ENCODE data around the gene CRYL1.

The CRYL1 gene

GRCh38 chr13:20398459-20398858, 127.2 kb downstream of the CRYL1 start:
- no peak for DNase-seq (ENCODE audit: low spot score)
- Histone ChIP-seq H3K9me3 (ENCODE audit: severe bottlenecking) (no peaks in the 10 kb centered on the region), H3K36me3 (ENCODE audit: low read depth) (no peaks in the 10 kb centered on the region), H3K4me1 (ENCODE audit: insufficient read depth, poor library complexity, severe bottlenecking) (peaks cover 23% of the 10 kb centered on the region), H3K27me3 (ENCODE audit: insufficient read depth, poor library complexity, severe bottlenecking) (no peaks in the 10 kb centered on the region), H3K27ac (ENCODE audit: poor library complexity, severe bottlenecking) (no peak overlapping the region), H3K4me3 (ENCODE audit: severe bottlenecking) (no peak overlapping the region)
- no peak for TF ChIP-seq CTCF (IDR thresholded peaks at IDR 0.05; ENCODE audit: poor library complexity, severe bottlenecking)
- no peak for ATAC-seq (ENCODE audit: low read depth)

- H3K9me3 ChIP-seq (ENCODE audit: severe bottlenecking) = no peaks in the 10 kb centered on the region
- no peak overlapping the region for H3K27ac ChIP-seq (ENCODE audit: poor library complexity, severe bottlenecking)
- no peaks in the 10 kb centered on the region for H3K27me3 ChIP-seq (ENCODE audit: insufficient read depth, poor library complexity, severe bottlenecking)
- no peak for TF ChIP-seq CTCF (IDR thresholded peaks at IDR 0.05; ENCODE audit: poor library complexity, severe bottlenecking)
- no peaks in the 10 kb centered on the region for H3K36me3 ChIP-seq (ENCODE audit: low read depth)
- no peak overlapping the region for H3K4me3 ChIP-seq (ENCODE audit: severe bottlenecking)
- ATAC-seq (ENCODE audit: low read depth) (no peak), DNase-seq (ENCODE audit: low spot score) (no peak)
- H3K4me1 ChIP-seq (ENCODE audit: insufficient read depth, poor library complexity, severe bottlenecking) = peaks cover 23% of the 10 kb centered on the region
Observed at GRCh38 chr13:20397896-20398295, 127.8 kb downstream of the CRYL1 start.

DNA sequence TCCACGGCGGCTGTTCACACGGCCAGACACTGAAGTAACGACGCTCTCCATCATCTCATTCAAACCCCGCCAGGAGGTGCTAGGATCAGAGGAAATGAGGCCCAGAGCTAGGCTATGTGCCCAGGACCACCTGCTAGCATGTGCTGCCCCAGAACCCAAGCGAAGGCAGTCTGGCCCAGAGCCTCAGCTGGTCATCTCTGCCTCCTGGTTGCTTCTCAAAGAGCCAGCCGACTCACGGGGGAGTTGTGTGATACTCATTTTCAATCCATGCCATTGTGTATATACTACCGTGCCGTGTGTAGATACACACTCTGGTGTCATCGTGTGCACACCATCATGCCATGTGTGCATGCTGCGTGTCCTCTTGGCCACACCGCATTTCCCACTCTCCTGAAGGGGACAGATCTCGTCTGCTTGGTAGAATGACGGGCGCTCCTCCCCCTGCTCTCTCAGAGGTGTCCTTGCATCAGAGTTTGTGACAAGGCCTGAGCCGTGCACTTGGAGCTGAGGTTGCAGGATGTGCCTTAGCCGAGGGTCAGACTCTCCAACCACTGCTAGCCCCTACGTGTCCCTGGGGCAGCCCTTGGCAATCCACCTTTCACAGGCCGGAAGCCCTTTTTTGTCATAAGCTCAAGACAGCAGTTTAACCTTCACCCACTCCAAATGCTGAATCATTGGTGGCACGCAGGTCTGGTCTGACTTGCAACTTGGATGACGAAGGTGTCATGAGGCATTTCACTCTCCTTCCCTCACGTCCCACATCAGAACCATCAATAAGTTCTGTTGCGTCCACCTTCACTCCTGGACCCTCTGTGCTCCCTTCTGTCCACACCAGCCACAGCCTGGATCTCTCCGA, 130.4 kb downstream of the CRYL1 start:
- Histone ChIP-seq H3K27ac (ENCODE audit: poor library complexity, severe bottlenecking) (no peak overlapping the region), H3K4me3 (ENCODE audit: severe bottlenecking) (no peak overlapping the region), H3K4me1 (ENCODE audit: insufficient read depth, poor library complexity, severe bottlenecking) (no peaks in the 10 kb centered on the region), H3K9me3 (ENCODE audit: severe bottlenecking) (no peaks in the 10 kb centered on the region), H3K36me3 (ENCODE audit: low read depth) (no peaks in the 10 kb centered on the region), H3K27me3 (ENCODE audit: insufficient read depth, poor library complexity, severe bottlenecking) (no peaks in the 10 kb centered on the region)
- TF ChIP-seq CTCF (IDR thresholded peaks at IDR 0.05; ENCODE audit: poor library complexity, severe bottlenecking) = no peak
- DNase-seq (ENCODE audit: low spot score) = no peak
- ATAC-seq (ENCODE audit: low read depth) = no peak

- H3K4me3 ChIP-seq (ENCODE audit: severe bottlenecking) = no peak overlapping the region
- no peaks in the 10 kb centered on the region for H3K27me3 ChIP-seq (ENCODE audit: insufficient read depth, poor library complexity, severe bottlenecking)
- no peak for TF ChIP-seq CTCF (IDR thresholded peaks at IDR 0.05; ENCODE audit: poor library complexity, severe bottlenecking)
- DNase-seq (ENCODE audit: low spot score) = no peak
- no peak for ATAC-seq (ENCODE audit: low read depth)
- no peaks in the 10 kb centered on the region for H3K36me3 ChIP-seq (ENCODE audit: low read depth)
- no peak overlapping the region for H3K27ac ChIP-seq (ENCODE audit: poor library complexity, severe bottlenecking)
- H3K4me1 ChIP-seq (ENCODE audit: insufficient read depth, poor library complexity, severe bottlenecking) = no peaks in the 10 kb centered on the region
- H3K9me3 ChIP-seq (ENCODE audit: severe bottlenecking) = no peaks in the 10 kb centered on the region
Observed at GRCh38 chr13:20394506-20394905, 131.2 kb downstream of the CRYL1 start.

- no peaks in the 10 kb centered on the region for H3K27me3 ChIP-seq (ENCODE audit: insufficient read depth, poor library complexity, severe bottlenecking)
Observed at GRCh38 chr13:20394169-20394501, 131.5 kb downstream of the CRYL1 start.

More at GRCh38 chr13:20394169-20394501, 131.5 kb downstream of the CRYL1 start:
- TF ChIP-seq CTCF (IDR thresholded peaks at IDR 0.05; ENCODE audit: poor library complexity, severe bottlenecking) = no peak
- Histone ChIP-seq H3K9me3 (ENCODE audit: severe bottlenecking) (no peaks in the 10 kb centered on the region), H3K27ac (ENCODE audit: poor library complexity, severe bottlenecking) (no peak overlapping the region), H3K4me3 (ENCODE audit: severe bottlenecking) (no peak overlapping the region), H3K4me1 (ENCODE audit: insufficient read depth, poor library complexity, severe bottlenecking) (no peaks in the 10 kb centered on the region), H3K36me3 (ENCODE audit: low read depth) (no peaks in the 10 kb centered on the region)
- no peak for ATAC-seq (ENCODE audit: low read depth)
- DNase-seq (ENCODE audit: low spot score) = no peak

Measured in RWPE2 (cell line).